PC-9 (cell line): ENCODE measurements around the gene SACS.

Source experiments
- CTCF ChIP-seq: fragments of 200-600 bp; sonication (generic); conservative IDR thresholded peaks from 2 replicates; pipeline ENCODE4 v1.6.1; 2017; ENCODE audit warnings: mixed run types, antibody characterized with exemption, mild to moderate bottlenecking, moderate library complexity
- EZH2 ChIP-seq: fragments of 200-600 bp; sonication (generic); IDR thresholded peaks from 2 replicates; pipeline ENCODE4 v1.8.0; 2017; ENCODE audit warnings: antibody characterized with exemption, low read depth

- TF ChIP-seq CTCF (no peak), EZH2 (no peak)
Observed at GRCh38 chr13:23279321-23279720, 154.2 kb downstream of the SACS start.
